Stimulated activated CD4-positive, alpha-beta T cell treated with anti-CD3 and anti-CD28 coated beads, Interleukin-12 subunit alpha, Interleukin-12 subunit beta, amount 100 ng/mL, for 24 hours (primary cell): ENCODE results near the gene CDC42EP2.

Experiments
- DNase-seq, 2 experiments: peaks; one replicate each; pipeline ENCODE4 v3.0.0-alpha.2; 2020; ENCODE audit warnings: low read depth in 2 of 2

Gene CDC42EP2

GRCh38 chr11:65298131-65298535, 16.5 kb upstream of the CDC42EP2 start:
- no peak for DNase-seq

- no peak for DNase-seq
These were observed 15.9 kb upstream of the CDC42EP2 start for GRCh38 chr11:65298655-65299179.

- no peak for DNase-seq
These were observed 13.9 kb upstream of the CDC42EP2 start for GRCh38 chr11:65300621-65301275.

- DNase-seq, result no peak
These were observed 13.0 kb upstream of the CDC42EP2 start for GRCh38 chr11:65301491-65302329.

DNA sequence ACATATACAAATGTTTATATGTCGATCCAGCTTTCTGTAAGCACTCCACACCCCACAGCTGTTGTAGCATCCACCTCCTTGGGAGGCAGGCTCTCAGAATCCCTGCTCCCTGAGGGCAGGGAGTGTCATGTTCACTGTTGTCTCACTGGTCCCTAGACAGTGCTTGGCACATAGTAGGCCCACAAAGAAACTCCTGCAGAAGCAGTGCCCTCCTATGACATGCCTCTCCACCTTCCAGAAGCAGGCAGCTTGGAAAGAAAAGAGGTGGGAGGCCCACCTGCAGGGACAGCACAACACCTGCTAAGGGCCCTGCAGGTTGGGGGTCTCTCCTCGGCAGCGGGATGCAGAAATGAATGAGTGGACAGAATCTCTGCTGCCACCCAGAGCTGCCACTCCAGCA, 11.1 kb upstream of the CDC42EP2 start:
- no peak for DNase-seq

GRCh38 chr11:65304110-65304509, 10.6 kb upstream of the CDC42EP2 start:
- no peak for DNase-seq

DNA sequence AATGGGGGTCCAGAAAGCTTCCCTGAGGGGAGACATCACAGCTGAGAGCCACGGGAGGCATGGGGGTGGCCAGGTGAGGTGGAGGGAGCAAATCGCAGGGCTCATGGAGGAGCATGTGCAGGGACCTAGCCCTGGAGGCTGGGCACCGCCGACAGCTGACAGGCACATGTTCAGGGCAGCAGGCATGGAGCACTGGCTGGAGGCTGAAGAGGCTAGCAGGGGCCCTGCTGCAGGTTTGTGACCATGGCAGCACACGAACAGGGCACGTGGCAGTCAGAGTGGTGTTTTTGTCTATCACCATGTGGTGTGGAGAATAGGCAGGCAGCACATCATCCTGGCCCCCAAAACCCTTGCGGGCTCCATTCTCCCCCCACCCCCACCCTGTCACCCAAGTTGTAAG, 10.1 kb upstream of the CDC42EP2 start:
- DNase-seq, result no peak

GRCh38 chr11:65305501-65306268, 9.0 kb upstream of the CDC42EP2 start:
- no peak for DNase-seq

- DNase-seq, result no peak
These were observed 7.1 kb upstream of the CDC42EP2 start for GRCh38 chr11:65307298-65308229.

DNA sequence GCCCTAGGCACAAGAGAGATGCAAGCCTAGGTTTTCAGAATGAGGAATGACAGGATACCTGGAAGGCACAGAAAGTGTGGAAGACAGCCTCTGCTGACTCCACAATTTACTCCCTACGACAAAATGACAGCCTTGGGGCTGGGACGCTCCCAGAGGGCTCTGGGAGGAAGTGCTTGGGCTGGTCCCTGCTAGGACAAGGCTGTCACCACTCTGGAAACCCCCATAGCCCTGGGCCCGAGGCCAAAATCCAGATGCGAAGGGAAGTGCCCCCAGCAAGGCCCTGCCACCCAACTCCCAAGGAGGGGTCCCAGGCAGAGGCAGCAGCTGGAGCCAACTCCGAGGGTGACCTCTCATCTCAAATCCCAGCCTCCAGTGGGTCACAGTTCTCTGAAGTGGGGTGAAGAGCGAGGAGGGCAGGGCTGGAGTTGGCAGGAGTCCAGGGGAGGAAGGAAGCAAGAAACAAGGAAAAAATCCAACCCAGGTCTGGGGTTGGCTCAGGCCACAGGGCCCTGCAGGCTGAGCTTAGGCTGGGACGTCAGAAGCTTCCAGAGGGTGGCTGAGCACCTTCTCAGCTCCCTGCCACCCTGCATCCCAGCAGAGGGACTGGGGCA, 6.3 kb upstream of the CDC42EP2 start:
- no peak for DNase-seq

GRCh38 chr11:65309006-65309405, 5.7 kb upstream of the CDC42EP2 start:
- no peak for DNase-seq

DNA sequence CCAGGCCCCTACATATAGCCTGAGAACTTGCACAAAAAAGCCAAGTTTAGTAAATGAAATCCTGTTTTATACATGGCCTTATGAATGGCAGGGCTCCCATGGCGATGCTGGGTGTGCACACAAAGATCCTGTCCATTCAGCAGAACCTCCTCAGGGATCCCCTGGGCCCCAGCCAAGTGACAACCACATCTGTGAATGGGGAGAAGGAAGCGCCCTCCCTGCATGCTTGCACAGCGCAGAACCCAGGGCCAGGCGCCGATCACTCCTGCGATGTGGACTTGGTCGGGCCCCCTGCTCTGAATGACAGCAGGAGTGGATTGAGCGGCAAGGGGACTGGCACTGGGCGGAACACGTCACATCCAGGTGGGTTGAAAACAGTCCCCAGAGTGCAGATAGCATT, 4.5 kb upstream of the CDC42EP2 start:
- no peak for DNase-seq

DNA sequence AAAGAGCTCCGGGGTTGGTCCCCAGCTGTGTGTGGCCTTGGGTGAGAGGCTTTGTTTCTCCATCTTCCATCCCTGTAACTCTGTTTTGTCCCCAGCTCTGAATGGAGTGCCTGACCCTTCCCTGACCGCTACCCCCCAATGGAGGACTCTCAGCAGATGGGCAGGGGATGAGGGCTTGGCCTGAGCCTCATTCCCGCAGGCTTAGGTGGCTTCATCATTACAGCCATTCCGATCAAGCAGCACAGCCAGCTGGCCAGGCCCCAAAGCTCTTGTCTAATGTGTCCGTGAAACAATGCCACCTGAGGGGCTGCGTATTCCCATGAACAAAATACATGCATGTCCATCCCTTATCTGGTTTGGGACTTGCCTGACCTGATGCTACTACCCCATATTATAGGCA, 3.9 kb upstream of the CDC42EP2 start:
- DNase-seq, result no peak

GRCh38 chr11:65311170-65311678, 3.4 kb upstream of the CDC42EP2 start:
- no peak for DNase-seq

DNA sequence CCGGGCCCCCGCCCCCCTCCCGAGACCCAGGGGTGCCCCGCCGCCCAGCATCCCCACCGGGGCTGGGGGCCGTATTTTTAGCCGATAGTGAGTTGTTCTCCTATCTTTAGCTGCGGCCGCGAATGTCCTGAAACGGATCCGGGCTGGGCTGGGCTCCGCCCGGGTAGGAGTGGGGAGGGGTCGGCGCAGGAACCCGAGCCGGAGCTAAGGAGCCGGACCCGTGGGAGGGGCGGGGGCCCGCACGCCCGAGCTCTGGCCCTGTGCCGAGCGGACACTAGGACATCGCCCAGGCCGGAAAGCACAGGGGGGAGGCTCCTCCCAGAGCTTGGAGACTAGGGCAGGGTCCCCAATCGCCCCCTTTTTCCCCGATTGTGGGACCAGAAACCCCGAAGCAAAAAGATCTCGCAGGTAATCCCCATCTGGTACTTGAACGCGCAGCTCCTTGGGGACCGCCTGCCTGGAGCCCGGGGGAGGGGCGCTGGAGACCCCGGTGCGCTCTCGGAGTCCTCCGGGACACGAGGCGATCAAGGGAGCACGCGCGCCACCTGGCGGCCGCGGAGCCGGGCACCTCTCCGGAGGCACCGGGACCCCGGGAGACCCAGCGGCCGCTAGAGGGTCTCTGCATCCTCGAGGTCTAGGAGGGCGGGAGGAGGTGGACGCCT, 669 bp downstream of the CDC42EP2 start:
- DNase-seq, result peak; percentile 59 to 83

DNA sequence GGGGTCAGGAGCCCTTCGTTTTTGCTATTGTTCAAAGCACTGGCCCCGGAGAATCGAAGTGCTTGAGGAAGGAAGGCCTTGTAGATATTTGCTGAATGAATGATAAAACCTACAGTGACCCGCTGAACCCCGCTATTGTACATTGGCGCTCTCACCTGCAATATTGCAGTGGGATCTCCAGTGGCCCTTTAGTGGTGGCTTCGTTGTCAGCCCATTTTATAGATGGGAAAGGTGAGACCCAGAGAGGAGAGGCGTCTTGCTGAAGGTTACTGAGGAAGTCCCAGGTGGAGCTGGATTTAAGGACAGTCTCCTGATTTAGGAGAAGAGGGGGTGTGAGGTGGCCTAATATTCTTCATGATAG, 1.2 kb downstream of the CDC42EP2 start:
- DNase-seq, result no peak

- DNase-seq, result no peak
These were observed 1.8 kb downstream of the CDC42EP2 start for GRCh38 chr11:65316227-65317024.

- no peak for DNase-seq
These were observed 2.5 kb downstream of the CDC42EP2 start for GRCh38 chr11:65317025-65317786.
